Raji (cell line): ENCODE data around the gene MLLT3.
A peak's percentile ranks its signal among the peaks of the same experiment; 100 is the strongest.

ENCODE experiments used
- POLR2A ChIP-seq: IDR thresholded peaks from 2 replicates; pipeline ENCODE4 v1.6.1; 2011; ENCODE audit warnings: low read depth, low read length, control low read depth; ENCODE audit not compliant: insufficient read depth

Gene MLLT3

GRCh38 chr9:20640331-20641187 is 18.3 kb upstream of the MLLT3 start:
- TF ChIP-seq POLR2A = peak; percentile 33; the same call in 1 of the 2 replicates

- TF ChIP-seq POLR2A = no peak
Observed at GRCh38 chr9:20636888-20637440, 14.7 kb upstream of the MLLT3 start.

GRCh38 chr9:20634895-20635294 is 12.6 kb upstream of the MLLT3 start:
- TF ChIP-seq POLR2A = no peak

- TF ChIP-seq POLR2A = no peak
Observed at GRCh38 chr9:20632705-20633104, 10.4 kb upstream of the MLLT3 start.

GRCh38 chr9:20630241-20630943 is 8.1 kb upstream of the MLLT3 start:
- TF ChIP-seq POLR2A = no peak

- no peak for TF ChIP-seq POLR2A
Observed at GRCh38 chr9:20625003-20625349, 2.7 kb upstream of the MLLT3 start.

GRCh38 chr9:20624201-20625002 is 2.1 kb upstream of the MLLT3 start:
- no peak for TF ChIP-seq POLR2A

- no peak for TF ChIP-seq POLR2A
Observed at GRCh38 chr9:20623748-20624124, 1.4 kb upstream of the MLLT3 start.

GRCh38 chr9:20623021-20623747 is 885 bp upstream of the MLLT3 start:
- no peak for TF ChIP-seq POLR2A

GRCh38 chr9:20621471-20622329 is 599 bp downstream of the MLLT3 start:
- TF ChIP-seq POLR2A = 0 out of 2 replicates have a peak, but pooled peaks have one; percentile 2

- TF ChIP-seq POLR2A = no peak
Observed at GRCh38 chr9:20620650-20621470, 1.4 kb downstream of the MLLT3 start.

GRCh38 chr9:20619487-20620200 is 2.7 kb downstream of the MLLT3 start:
- no peak for TF ChIP-seq POLR2A
